K562 (cell line): Measurements from ENCODE around the gene ABCB4. TPM values are rescaled to one million over a fixed set of nuclear protein-coding genes. Genes with fewer than 3 reads are reported as not detected.

Experiments used
- ATAC-seq: fragments of 200-7000 bp; cut with Tn5 transposase; 3 replicates; pipeline ENCODE4 v1.9.1; 2020; ENCODE audit warnings: moderate library complexity
- BruUV-seq: library from RNA; stranded (reverse); fragments of 400-500 nt; replicated peaks from 2 replicates; lab custom pipeline; 2021; lab: Mats Ljungman, UMichigan
- CTCF ChIA-PET: fragments of 300-600 bp; formaldehyde crosslinking; extraction: SDS; loops from one replicate; lab custom pipeline; 2021; ENCODE audit warnings: low intra/inter-chr PET ratio; lab: Yijun Ruan, JAX
- POLR2A ChIA-PET: fragments of 300-600, 350-650 bp; sonication (Branson Sonifier 250); formaldehyde crosslinking; extraction: SDS; loops from one replicate; lab custom pipeline; 2021; ENCODE audit warnings: antibody characterized with exemption, inconsistent platforms; lab: Yijun Ruan, JAX
- DNase-seq, 4 experiments: peaks; one replicate each; pipeline versions ENCODE4 v3.0.0 to v3.0.0-alpha.2; 2011 to 2018; ENCODE audit warnings: low spot score in 3 of 4, mixed read lengths in 3 of 4; ENCODE audit errors: extremely low read depth in 1 of 4
- FAIRE-seq: peaks from 2 replicates; lab custom pipeline; 2011; peaks lifted over from hg19 to GRCh38; lab: Jason Lieb, UNC
- H2AFZ ChIP-seq: 2 replicates; pipeline ENCODE4 v1.6.0; 2011; ENCODE audit warnings: low read depth, low read length, control low read depth, inconsistent platforms
- H3K27ac ChIP-seq: fragments of 200-600 bp; 3 replicates; pipeline ENCODE4 v1.8.0; 2011; ENCODE audit warnings: low read depth, mild to moderate bottlenecking, control low read depth, inconsistent platforms, low read length, moderate library complexity, mixed read lengths; ENCODE audit errors: extremely low read depth
- H3K27me3 ChIP-seq, 2 experiments: fragments of 300-600 bp in 1 of 2; 2 replicates in 1 of 2; 3 replicates in 1 of 2; pipeline versions ENCODE4 v1.6.0 to v1.8.0; 2011; ENCODE audit warnings: inconsistent platforms in 2 of 2, low read length in 2 of 2, mild to moderate bottlenecking in 1 of 2, mixed read lengths in 1 of 2, moderate library complexity in 1 of 2; ENCODE audit not compliant: control insufficient read depth in 2 of 2, insufficient read depth in 2 of 2
- H3K36me3 ChIP-seq: fragments of 300-600 bp; 3 replicates; pipeline ENCODE4 v1.8.0; 2011; ENCODE audit warnings: mild to moderate bottlenecking, low read length, inconsistent platforms; ENCODE audit not compliant: control insufficient read depth, insufficient read depth
- H3K4me1 ChIP-seq, 2 experiments: fragments of 200-600 bp in 1 of 2; replicated peaks in 1 of 2; 2 replicates in 1 of 2; 3 replicates in 1 of 2; pipeline versions ENCODE4 v1.5.1 to v1.8.0; 2011; ENCODE audit warnings: inconsistent platforms in 2 of 2, low read length in 2 of 2, mild to moderate bottlenecking in 1 of 2, mixed read lengths in 1 of 2, moderate library complexity in 1 of 2; ENCODE audit not compliant: control insufficient read depth in 2 of 2, insufficient read depth in 2 of 2
- H3K4me2 ChIP-seq: 2 replicates; pipeline ENCODE4 v1.6.1; 2011; ENCODE audit warnings: low read length, control low read depth, inconsistent platforms, mixed read lengths; ENCODE audit not compliant: insufficient read depth
- H3K4me3 ChIP-seq: fragments of 200-600 bp; sonication (generic), shearing (Covaris generic); 2 replicates; pipeline ENCODE4 v1.5.1; 2016; ENCODE audit warnings: control low read depth, inconsistent platforms
- H3K79me2 ChIP-seq: fragments of 200-600 bp; 3 replicates; pipeline ENCODE4 v1.8.0; 2011; ENCODE audit warnings: low read length, inconsistent platforms; ENCODE audit not compliant: control insufficient read depth, insufficient read depth
- H3K9ac ChIP-seq, 2 experiments: 2 replicates each; pipeline versions ENCODE4 v1.6.0 to v1.6.1; 2011; ENCODE audit warnings: low read depth in 2 of 2, low read length in 2 of 2, control low read depth in 1 of 2, inconsistent platforms in 1 of 2, mild to moderate bottlenecking in 1 of 2, mixed read lengths in 1 of 2; ENCODE audit not compliant: insufficient read depth in 1 of 2
- H3K9me1 ChIP-seq: one replicate; pipeline ENCODE4 v1.6.0; 2011; ENCODE audit warnings: inconsistent platforms, mild to moderate bottlenecking, low read length, moderate library complexity; ENCODE audit not compliant: control insufficient read depth, insufficient read depth
- H3K9me3 ChIP-seq: replicated peaks from 2 replicates; pipeline ENCODE4 v1.5.1; 2011; ENCODE audit warnings: low read depth, low read length, inconsistent platforms; ENCODE audit not compliant: control insufficient read depth, insufficient read depth
- H4K20me1 ChIP-seq: replicated peaks from 2 replicates; pipeline ENCODE4 v1.6.1; 2011; ENCODE audit warnings: low read length, inconsistent platforms, mixed read lengths; ENCODE audit not compliant: control insufficient read depth, insufficient read depth
- KDM1A ChIP-seq, 2 experiments: fragments of 450-650 bp; IDR thresholded peaks; 2 replicates each; pipeline ENCODE4 v1.6.1; 2016; ENCODE audit warnings: mild to moderate bottlenecking in 2 of 2
- MTA2 ChIP-seq: fragments of 450-650 bp; IDR thresholded peaks from 2 replicates; pipeline ENCODE4 v1.6.1; 2016; ENCODE audit warnings: low read depth
- NCOR1 ChIP-seq: fragments of 450-650 bp; IDR thresholded peaks from 2 replicates; pipeline ENCODE4 v1.6.1; 2016; ENCODE audit warnings: mild to moderate bottlenecking, moderate library complexity
- RCOR1 ChIP-seq, 2 experiments: IDR thresholded peaks; 2 replicates each; pipeline ENCODE4 v1.6.1; 2012; ENCODE audit warnings: low read depth in 2 of 2, low read length in 2 of 2, borderline replicate concordance in 1 of 2, improper control_type of control experiment in 1 of 2
- RFX5 ChIP-seq: IDR thresholded peaks from 2 replicates; pipeline ENCODE4 v1.6.1; 2011; ENCODE audit warnings: low read depth, mild to moderate bottlenecking, improper control_type of control experiment, low read length
- TCFL5 ChIP-seq: fragments of 250-450 bp; sonication (Bioruptor Pico); conservative IDR thresholded peaks from 2 replicates; pipeline ENCODE4 v1.6.1; 2021; ENCODE audit warnings: mild to moderate bottlenecking, moderate library complexity, matching md5 sums
- WGBS: fragments of 100-300 bp; shearing (Covaris generic); methylation state at CpG from one replicate; pipeline ENCODE4 v1.1.6; 2016; ENCODE audit warnings: low coverage, mixed read lengths; ENCODE audit not compliant: insufficient coverage; ENCODE audit errors: missing lambda C conversion rate; 5-methylcytosine and 5-hydroxymethylcytosine counted together
- in situ Hi-C: fragments of 300-500 bp; cut with MboI; formaldehyde crosslinking; loops from 4 replicates; pipeline ENCODE4 v1.15.0; 2018; ENCODE audit warnings: inconsistent platforms, mixed read lengths
- intact Hi-C: fragments of 100-400 bp; cut with micrococcal nuclease; formaldehyde crosslinking; loops from 2 replicates; pipeline ENCODE4 v1.14.2; 2022
- polyA plus RNA-seq, 8 experiments: library from polyadenylated mRNA; depleted of rRNA in 4 of 8; stranded (reverse) in 5 of 8; unstranded in 3 of 8; fragments of >200 nt; fragmentation: Nextera tagmentation in 2 of 8; fragmentation: Illumina TruSeq in 1 of 8; extraction: Ambion mirVana in 2 of 8; extraction: Trizol in 1 of 8; gene quantifications; 2 replicates each; pipeline versions ENCODE4 v1.2.1 to v1.2.3, GENCODE V29; 2011 to 2014; ENCODE audit warnings: inconsistent platforms in 1 of 8, missing spikeins in 1 of 8
- total RNA-seq, 7 experiments: library from RNA; depleted of rRNA in 6 of 7; stranded (reverse); fragments of >200 nt in 6 of 7; fragmentation: Illumina TruSeq in 2 of 7; extraction: Trizol in 2 of 7; gene quantifications; 2 replicates each; pipeline versions ENCODE4 v1.2.1 to v1.2.3, GENCODE V29; 2011 to 2021; ENCODE audit warnings: low replicate concordance in 1 of 7

ABCB4 gene
- total and polyA plus RNA-seq, 9 of the 15 experiments (the other 6 are each of a cell fraction or from before 2014, with no cell fraction given): 0.06 to 0.73 (median 0.40) TPM

- no peaks in the 10 kb centered on the region for H3K9me3 ChIP-seq
- H3K27ac ChIP-seq: no peak overlapping the region
- H3K4me2 ChIP-seq: no peak overlapping the region
- TF ChIP-seq KDM1A (IDR thresholded peaks at IDR 0.05) (peak in 1 of 2 experiments; percentile 42; a peak in 2 of 4 replicates), NCOR1 (no peak), MTA2 (no peak), RFX5 (no peak), TCFL5 (CRISPR knock-in tag) (no peak), RCOR1 (IDR thresholded peaks at IDR 0.05; ENCODE audit: borderline replicate concordance in 1 of 2, low read depth in 2 of 2, low read length in 2 of 2) (0 out of 4 replicates have a peak, but pooled peaks of 1 of the 2 experiments have one; percentile 16)
- H3K4me3 ChIP-seq: no peak overlapping the region
- H3K79me2 ChIP-seq: no peaks in the 10 kb centered on the region
- POLR2A ChIA-PET: interaction anchor here (0.6 to 1.7 kb wide), 3 partner anchors 10 to 253 kb away, joined by 3 to 5 read pairs (median 3); no protein-coding TSS in a partner anchor
- no peaks in the 10 kb centered on the region for H3K27me3 ChIP-seq
- CTCF ChIA-PET: interaction anchor here (5.1 kb wide), 1 partner anchor 101 kb away, joined by 104 read pairs; no protein-coding TSS in a partner anchor
- H3K36me3 ChIP-seq: no peaks in the 10 kb centered on the region
- no peak overlapping the region for H2AFZ ChIP-seq
- in situ Hi-C loops: loop anchor here (25.0 kb wide), 1 partner anchor 502 kb away; no protein-coding TSS in a partner anchor
- intact Hi-C loops: loop anchor here (10.0 kb wide), 1 partner anchor 499 kb away; no protein-coding TSS in a partner anchor
- no peaks in the 10 kb centered on the region for H3K9me1 ChIP-seq
- H3K9ac ChIP-seq: no peak overlapping the region
- no peak for ATAC-seq
- H3K4me1 ChIP-seq: no peaks in the 10 kb centered on the region
- no peaks in the 10 kb centered on the region for H4K20me1 ChIP-seq
- BruUV-seq: no TSS peak
- no peak for DNase-seq
- no peak for FAIRE-seq
- WGBS: 7% methylated on average over 4 of the region's 4 CpGs
Observed at GRCh38 chr7:87413951-87414793, 61.3 kb downstream of the ABCB4 start.
